ENCODE results near the gene CNOT8.

The CNOT8 gene

DNA sequence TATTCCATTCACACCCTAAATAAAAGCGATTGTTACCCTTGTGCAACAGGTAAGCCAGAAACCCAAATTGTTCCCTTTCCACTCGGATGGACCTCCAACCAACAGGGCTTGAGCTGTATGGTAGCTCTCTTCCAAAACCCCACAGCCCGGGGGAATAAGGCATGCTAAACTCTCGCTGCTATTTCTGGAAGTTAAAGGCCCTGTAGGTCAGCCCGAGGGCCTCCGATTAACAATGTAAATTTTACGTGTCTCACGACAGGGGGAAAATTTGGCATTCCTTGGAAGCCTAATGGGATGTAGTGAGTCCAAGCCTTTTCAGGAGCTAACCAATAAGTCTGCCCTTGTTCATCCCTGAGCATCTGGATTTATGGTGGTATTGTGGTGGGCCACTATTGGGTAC lies 26.0 kb downstream of the CNOT8 start:
- Histone ChIP-seq H3K27ac (ENCODE audit: low read length) (no peak overlapping the region), H2AFZ (ENCODE audit: low read depth, low read length) (no peak overlapping the region), H3K4me1 (ENCODE audit: insufficient read depth, low read length) (no peaks in the 10 kb centered on the region), H3K79me2 (ENCODE audit: insufficient read depth, low read length) (no peaks in the 10 kb centered on the region), H3K36me3 (ENCODE audit: insufficient read depth, low read length) (peaks cover 52% of the 10 kb centered on the region), H4K20me1 (ENCODE audit: insufficient read depth, low read length) (no peaks in the 10 kb centered on the region), H3K4me3 (ENCODE audit: low read depth in 1 of 2, low read length in 2 of 2) (no peak overlapping the region), H3K27me3 (ENCODE audit: insufficient read depth, low read length, poor library complexity) (no peaks in the 10 kb centered on the region), H3K4me2 (ENCODE audit: insufficient read depth, low read length) (no peak overlapping the region), H3K9ac (ENCODE audit: low read depth, low read length) (no peak overlapping the region), H3K9me3 (ENCODE audit: insufficient read depth, low read length, severe bottlenecking) (peaks cover 21% of the 10 kb centered on the region)
- TF ChIP-seq, protein P1, sequence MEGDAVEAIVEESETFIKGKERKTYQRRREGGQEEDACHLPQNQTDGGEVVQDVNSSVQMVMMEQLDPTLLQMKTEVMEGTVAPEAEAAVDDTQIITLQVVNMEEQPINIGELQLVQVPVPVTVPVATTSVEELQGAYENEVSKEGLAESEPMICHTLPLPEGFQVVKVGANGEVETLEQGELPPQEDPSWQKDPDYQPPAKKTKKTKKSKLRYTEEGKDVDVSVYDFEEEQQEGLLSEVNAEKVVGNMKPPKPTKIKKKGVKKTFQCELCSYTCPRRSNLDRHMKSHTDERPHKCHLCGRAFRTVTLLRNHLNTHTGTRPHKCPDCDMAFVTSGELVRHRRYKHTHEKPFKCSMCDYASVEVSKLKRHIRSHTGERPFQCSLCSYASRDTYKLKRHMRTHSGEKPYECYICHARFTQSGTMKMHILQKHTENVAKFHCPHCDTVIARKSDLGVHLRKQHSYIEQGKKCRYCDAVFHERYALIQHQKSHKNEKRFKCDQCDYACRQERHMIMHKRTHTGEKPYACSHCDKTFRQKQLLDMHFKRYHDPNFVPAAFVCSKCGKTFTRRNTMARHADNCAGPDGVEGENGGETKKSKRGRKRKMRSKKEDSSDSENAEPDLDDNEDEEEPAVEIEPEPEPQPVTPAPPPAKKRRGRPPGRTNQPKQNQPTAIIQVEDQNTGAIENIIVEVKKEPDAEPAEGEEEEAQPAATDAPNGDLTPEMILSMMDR (IDR thresholded peaks at IDR 0.05; ENCODE audit: borderline replicate concordance, extremely low read depth, low read length, poor library complexity, severe bottlenecking): no peak
- TF ChIP-seq EZH2 (IDR thresholded peaks at IDR 0.05; ENCODE audit: borderline replicate concordance, low read depth, low read length, severe bottlenecking): no peak
- no peak for ATAC-seq (ENCODE audit: insufficient read depth, low read depth)
- DNase-seq: no peak

DNA sequence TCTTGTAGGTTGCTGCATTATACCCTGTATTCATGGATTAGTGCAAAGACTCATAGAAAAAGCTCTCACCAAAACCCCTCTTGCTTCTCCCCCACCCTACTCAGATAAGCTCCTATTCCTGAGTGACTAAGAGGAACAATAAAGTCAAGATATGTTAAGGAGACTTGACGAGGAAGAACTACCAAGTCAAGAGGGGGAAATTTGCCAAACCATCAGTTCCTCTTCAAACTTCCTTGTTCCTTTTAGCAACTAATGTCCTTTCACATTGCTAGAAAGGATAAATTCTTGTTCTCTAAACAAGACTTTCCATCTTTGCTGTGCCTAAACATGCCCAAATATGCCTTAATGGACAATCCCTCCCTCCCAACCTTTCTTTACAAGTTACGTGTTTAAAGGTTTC lies 27.0 kb downstream of the CNOT8 start:
- peaks cover 61% of the 10 kb centered on the region for H3K36me3 ChIP-seq (ENCODE audit: insufficient read depth, low read length)
- H4K20me1 ChIP-seq (ENCODE audit: insufficient read depth, low read length): no peaks in the 10 kb centered on the region
- no peak overlapping the region for H3K9ac ChIP-seq (ENCODE audit: low read depth, low read length)
- no peaks in the 10 kb centered on the region for H3K79me2 ChIP-seq (ENCODE audit: insufficient read depth, low read length)
- no peaks in the 10 kb centered on the region for H3K27me3 ChIP-seq (ENCODE audit: insufficient read depth, low read length, poor library complexity)
- TF ChIP-seq, protein P1 (IDR thresholded peaks at IDR 0.05; ENCODE audit: borderline replicate concordance, extremely low read depth, low read length, poor library complexity, severe bottlenecking): no peak
- TF ChIP-seq EZH2 (IDR thresholded peaks at IDR 0.05; ENCODE audit: borderline replicate concordance, low read depth, low read length, severe bottlenecking): no peak
- H3K4me2 ChIP-seq (ENCODE audit: insufficient read depth, low read length): no peak overlapping the region
- H3K4me3 ChIP-seq (ENCODE audit: low read depth in 1 of 2, low read length in 2 of 2): no peak overlapping the region
- ATAC-seq (ENCODE audit: insufficient read depth, low read depth): no peak
- DNase-seq: no peak
- peaks cover 21% of the 10 kb centered on the region for H3K9me3 ChIP-seq (ENCODE audit: insufficient read depth, low read length, severe bottlenecking)
- no peak overlapping the region for H2AFZ ChIP-seq (ENCODE audit: low read depth, low read length)
- no peaks in the 10 kb centered on the region for H3K4me1 ChIP-seq (ENCODE audit: insufficient read depth, low read length)
- no peak overlapping the region for H3K27ac ChIP-seq (ENCODE audit: low read length)

DNA sequence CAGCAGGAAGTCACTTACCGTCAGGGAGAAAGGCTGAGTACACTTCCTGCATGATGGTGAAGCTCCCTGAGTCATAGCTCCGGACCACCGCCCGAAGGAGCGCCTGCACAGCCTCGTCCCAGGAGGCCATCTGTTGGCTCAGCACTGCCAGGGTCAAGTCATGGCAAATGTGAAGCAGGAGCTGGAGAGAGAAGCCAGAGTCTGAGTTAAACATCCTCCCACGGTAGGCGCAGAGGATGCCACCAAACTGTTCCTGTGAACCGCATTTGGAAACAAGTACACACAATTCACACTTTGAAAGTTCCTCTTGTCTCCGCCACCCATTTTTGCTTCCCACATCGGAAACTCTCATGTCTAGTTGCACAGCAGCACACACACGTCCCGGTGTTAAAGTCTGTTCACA lies 33.9 kb downstream of the CNOT8 start:
- H3K36me3 ChIP-seq (ENCODE audit: insufficient read depth, low read length): peaks cover 85% of the 10 kb centered on the region
- H3K4me3 ChIP-seq (ENCODE audit: low read depth in 1 of 2, low read length in 2 of 2): no peak overlapping the region
- no peaks in the 10 kb centered on the region for H3K79me2 ChIP-seq (ENCODE audit: insufficient read depth, low read length)
- ATAC-seq (ENCODE audit: insufficient read depth, low read depth) (no peak), DNase-seq (no peak)
- H3K4me1 ChIP-seq (ENCODE audit: insufficient read depth, low read length): no peaks in the 10 kb centered on the region
- no peaks in the 10 kb centered on the region for H3K9me3 ChIP-seq (ENCODE audit: insufficient read depth, low read length, severe bottlenecking)
- no peak overlapping the region for H3K27ac ChIP-seq (ENCODE audit: low read length)
- no peak overlapping the region for H2AFZ ChIP-seq (ENCODE audit: low read depth, low read length)
- no peak overlapping the region for H3K9ac ChIP-seq (ENCODE audit: low read depth, low read length)
- no peaks in the 10 kb centered on the region for H4K20me1 ChIP-seq (ENCODE audit: insufficient read depth, low read length)
- no peak for TF ChIP-seq EZH2 (IDR thresholded peaks at IDR 0.05; ENCODE audit: borderline replicate concordance, low read depth, low read length, severe bottlenecking)
- TF ChIP-seq, protein P1 (IDR thresholded peaks at IDR 0.05; ENCODE audit: borderline replicate concordance, extremely low read depth, low read length, poor library complexity, severe bottlenecking): no peak
- H3K27me3 ChIP-seq (ENCODE audit: insufficient read depth, low read length, poor library complexity): no peaks in the 10 kb centered on the region
- no peak overlapping the region for H3K4me2 ChIP-seq (ENCODE audit: insufficient read depth, low read length)

DNA sequence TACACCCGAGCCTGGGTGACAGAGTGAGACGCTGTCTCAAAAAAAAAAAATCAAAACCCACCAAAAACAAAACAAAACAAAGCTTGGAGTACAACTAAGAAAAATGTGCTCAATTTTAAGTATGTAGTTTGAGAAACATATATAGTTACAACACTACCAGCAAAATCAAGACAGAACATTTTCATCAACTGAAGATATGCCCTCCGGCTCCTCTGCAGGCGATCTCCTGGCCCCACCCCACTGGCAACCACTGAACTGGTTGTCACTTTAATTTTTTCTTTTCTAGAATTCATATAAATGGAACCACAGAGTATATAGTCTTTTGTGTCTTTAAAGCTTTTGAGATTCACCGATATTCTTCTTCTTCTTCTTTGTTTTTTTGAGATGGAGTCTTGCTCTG lies 35.0 kb downstream of the CNOT8 start:
- Histone ChIP-seq H3K9me3 (ENCODE audit: insufficient read depth, low read length, severe bottlenecking) (no peaks in the 10 kb centered on the region), H3K4me1 (ENCODE audit: insufficient read depth, low read length) (no peaks in the 10 kb centered on the region), H3K36me3 (ENCODE audit: insufficient read depth, low read length) (peaks cover 85% of the 10 kb centered on the region), H2AFZ (ENCODE audit: low read depth, low read length) (no peak overlapping the region), H3K4me2 (ENCODE audit: insufficient read depth, low read length) (no peak overlapping the region), H3K9ac (ENCODE audit: low read depth, low read length) (no peak overlapping the region), H3K4me3 (ENCODE audit: low read depth in 1 of 2, low read length in 2 of 2) (no peak overlapping the region), H3K27me3 (ENCODE audit: insufficient read depth, low read length, poor library complexity) (no peaks in the 10 kb centered on the region), H3K79me2 (ENCODE audit: insufficient read depth, low read length) (no peaks in the 10 kb centered on the region), H3K27ac (ENCODE audit: low read length) (no peak overlapping the region), H4K20me1 (ENCODE audit: insufficient read depth, low read length) (no peaks in the 10 kb centered on the region)
- ATAC-seq (ENCODE audit: insufficient read depth, low read depth) (no peak), DNase-seq (no peak)
- TF ChIP-seq, protein P1 (IDR thresholded peaks at IDR 0.05; ENCODE audit: borderline replicate concordance, extremely low read depth, low read length, poor library complexity, severe bottlenecking): no peak
- TF ChIP-seq EZH2 (IDR thresholded peaks at IDR 0.05; ENCODE audit: borderline replicate concordance, low read depth, low read length, severe bottlenecking): no peak

Data from DND-41 (cell line).